Mesothelial cell of epicardium (in vitro differentiated cells): ENCODE measurements around the gene MAGI2. TPM values are rescaled to one million over a fixed set of nuclear protein-coding genes. Genes with fewer than 3 reads are reported as not detected.

Source experiments
- DNase-seq, 2 experiments: peaks; one replicate each; pipeline ENCODE4 v3.0.0; 2021; ENCODE audit warnings: low spot score in 2 of 2; ENCODE audit not compliant: unreplicated experiment in 2 of 2
- H3K27ac Mint-ChIP-seq: 2 replicates; pipeline ENCODE4 v1.8.0; 2021; ENCODE audit warnings: mixed read lengths
- H3K27me3 Mint-ChIP-seq: 2 replicates; pipeline ENCODE4 v1.8.0; 2021; ENCODE audit warnings: low read depth, mixed read lengths
- H3K36me3 Mint-ChIP-seq: 2 replicates; pipeline ENCODE4 v1.8.0; 2021; ENCODE audit warnings: mixed read lengths
- H3K4me1 Mint-ChIP-seq: 2 replicates; pipeline ENCODE4 v1.8.0; 2021; ENCODE audit warnings: mixed read lengths
- H3K4me3 Mint-ChIP-seq: 2 replicates; pipeline ENCODE4 v1.8.0; 2021; ENCODE audit warnings: mild to moderate bottlenecking, moderate library complexity, mixed read lengths
- H3K9me3 Mint-ChIP-seq: 2 replicates; pipeline ENCODE4 v1.8.0; 2021; ENCODE audit warnings: mixed read lengths
- CTCF ChIP-seq: fragments of 200-600 bp; sonication (generic); IDR thresholded peaks from one replicate; pipeline ENCODE4 v1.5.0; 2021; ENCODE audit warnings: antibody characterized with exemption; ENCODE audit not compliant: unreplicated experiment
- total RNA-seq: library from RNA; stranded (reverse); gene quantifications from 3 replicates; pipeline ENCODE4 v1.2.1, GENCODE V29; 2021

MAGI2 gene
- total RNA-seq, 1 donor from 2014 or later = 38.4 TPM

- H3K9me3 Mint-ChIP-seq = no peaks in the 10 kb centered on the region
These were observed 12.1 kb upstream of the MAGI2 start for GRCh38 chr7:79465551-79465950.

DNA sequence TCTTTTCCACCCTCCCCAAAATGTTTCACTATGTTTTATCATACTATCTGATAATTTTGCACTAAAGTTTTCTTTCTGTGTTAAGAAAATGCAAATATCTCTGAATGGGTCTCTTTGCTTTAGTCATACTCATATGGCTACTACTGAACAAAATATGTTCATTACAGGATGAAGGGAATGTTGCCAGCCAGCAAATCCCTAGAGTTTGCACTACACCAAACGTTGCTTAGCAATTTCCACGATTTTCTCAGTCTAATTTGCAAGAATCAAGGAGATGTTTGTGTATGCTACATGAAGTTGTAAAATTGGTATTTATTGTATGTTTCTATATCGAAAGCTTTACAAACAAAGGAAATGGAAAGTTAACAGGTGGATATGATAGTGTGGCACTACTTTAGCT is 10.6 kb upstream of the MAGI2 start:
- no peak for TF ChIP-seq CTCF

More at GRCh38 chr7:79465551-79465950, 12.1 kb upstream of the MAGI2 start:
- DNase-seq = no peak
- H3K27ac Mint-ChIP-seq = no peak overlapping the region
- no peak for TF ChIP-seq CTCF
- no peaks in the 10 kb centered on the region for H3K27me3 Mint-ChIP-seq
- H3K36me3 Mint-ChIP-seq = peaks cover 12% of the 10 kb centered on the region
- no peak overlapping the region for H3K4me3 Mint-ChIP-seq
- peaks cover 5% of the 10 kb centered on the region for H3K4me1 Mint-ChIP-seq

DNA sequence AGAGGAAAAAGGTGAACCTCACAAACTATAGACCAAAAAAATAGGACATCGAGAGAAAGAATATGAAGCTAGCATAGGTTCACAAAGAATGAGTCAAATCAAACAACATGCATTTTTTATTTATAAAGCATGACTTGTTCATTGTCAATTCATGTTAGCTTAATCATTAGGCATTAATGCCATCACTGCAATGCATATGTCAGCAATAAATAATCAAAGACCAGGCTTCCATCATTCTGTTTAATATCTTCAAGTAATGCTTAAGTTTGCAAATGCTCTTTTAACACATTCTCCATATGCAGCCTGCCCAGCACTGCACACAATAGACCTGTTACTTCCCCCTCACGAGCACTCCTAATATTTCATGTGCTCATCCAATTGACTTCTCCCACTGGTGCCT is 8.9 kb upstream of the MAGI2 start:
- DNase-seq = no peak
- Mint-ChIP-seq H3K9me3 (no peaks in the 10 kb centered on the region), H3K27ac (no peak overlapping the region), H3K27me3 (no peaks in the 10 kb centered on the region), H3K36me3 (peaks cover 33% of the 10 kb centered on the region), H3K4me1 (peaks cover 15% of the 10 kb centered on the region), H3K4me3 (no peak overlapping the region)
- TF ChIP-seq CTCF = no peak

More for the DNA sequence above, 10.6 kb upstream of the MAGI2 start:
- H3K4me3 Mint-ChIP-seq = no peak overlapping the region
- H3K27ac Mint-ChIP-seq = no peak overlapping the region
- H3K4me1 Mint-ChIP-seq = peaks cover 10% of the 10 kb centered on the region
- H3K27me3 Mint-ChIP-seq = no peaks in the 10 kb centered on the region
- no peaks in the 10 kb centered on the region for H3K9me3 Mint-ChIP-seq
- H3K36me3 Mint-ChIP-seq = peaks cover 20% of the 10 kb centered on the region
- DNase-seq = no peak

- Mint-ChIP-seq H3K9me3 (no peaks in the 10 kb centered on the region), H3K27me3 (no peaks in the 10 kb centered on the region), H3K4me3 (no peak overlapping the region), H3K4me1 (peaks cover 16% of the 10 kb centered on the region), H3K27ac (peak overlapping the region; percentile 41), H3K36me3 (peaks cover 34% of the 10 kb centered on the region)
- no peak for DNase-seq
- no peak for TF ChIP-seq CTCF
These were observed 8.2 kb upstream of the MAGI2 start for GRCh38 chr7:79461660-79462059.

GRCh38 chr7:79459381-79459780 is 5.9 kb upstream of the MAGI2 start:
- Mint-ChIP-seq H3K4me1 (peaks cover 33% of the 10 kb centered on the region), H3K4me3 (no peak overlapping the region), H3K9me3 (no peaks in the 10 kb centered on the region), H3K27ac (no peak overlapping the region), H3K27me3 (no peaks in the 10 kb centered on the region), H3K36me3 (peaks cover 32% of the 10 kb centered on the region)
- TF ChIP-seq CTCF = no peak
- no peak for DNase-seq

DNA sequence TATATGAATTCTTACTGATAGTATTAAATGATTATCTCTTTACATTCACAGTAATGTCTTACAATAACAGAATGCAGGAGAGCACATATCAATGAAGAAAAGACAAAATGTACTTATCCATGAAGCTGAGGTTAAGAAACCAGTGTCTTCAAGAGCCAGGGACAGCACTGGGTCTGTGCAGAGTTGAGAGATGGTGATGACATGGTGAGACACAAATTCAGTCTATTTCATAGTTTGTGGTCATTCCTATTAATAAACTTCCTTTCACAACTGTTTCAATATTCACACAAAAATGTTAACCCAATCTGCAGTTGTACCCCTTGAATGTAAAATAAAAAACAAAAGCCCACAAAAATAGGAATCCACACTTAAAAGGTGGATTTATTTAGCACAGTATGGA is 5.3 kb upstream of the MAGI2 start:
- Mint-ChIP-seq H3K27ac (no peak overlapping the region), H3K4me3 (no peak overlapping the region), H3K9me3 (no peaks in the 10 kb centered on the region), H3K4me1 (peaks cover 35% of the 10 kb centered on the region), H3K36me3 (peaks cover 29% of the 10 kb centered on the region), H3K27me3 (no peaks in the 10 kb centered on the region)
- DNase-seq = no peak
- TF ChIP-seq CTCF = no peak
